Caco-2 (cell line): ENCODE results near the gene FOXS1. TPM values are rescaled to one million over a fixed set of nuclear protein-coding genes. Genes with fewer than 3 reads are reported as not detected.

Experiments
- BruUV-seq: library from RNA; stranded (reverse); fragments of 400-500 nt; replicated peaks from 2 replicates; lab custom pipeline; 2021; lab: Mats Ljungman, UMichigan
- CTCF ChIA-PET: fragments of 300-600 bp; sonication (Branson Sonifier 250); formaldehyde crosslinking; loops from one replicate; lab custom pipeline; 2022; ENCODE audit warnings: antibody characterized with exemption; lab: Charles Lee
- POLR2A ChIA-PET: fragments of 300-600 bp; sonication (Branson Sonifier 250); formaldehyde crosslinking; loops from one replicate; lab custom pipeline; 2022; ENCODE audit warnings: antibody characterized with exemption; lab: Charles Lee
- DNase-seq, 2 experiments: peaks; one replicate each; pipeline versions ENCODE4 v3.0.0 to v3.0.0-alpha.2; 2020 to 2022
- H3K27me3 ChIP-seq: replicated peaks from 2 replicates; pipeline ENCODE4 v1.6.0; 2011; ENCODE audit warnings: low read length; ENCODE audit not compliant: control insufficient read depth, insufficient read depth
- H3K36me3 ChIP-seq: 2 replicates; pipeline ENCODE4 v1.5.1; 2011; ENCODE audit warnings: low read length; ENCODE audit not compliant: control insufficient read depth, insufficient read depth
- H3K4me1 ChIP-seq: fragments of 250-450 bp; sonication (Bioruptor Pico); 2 replicates; pipeline ENCODE4 v1.5.1; 2020; ENCODE audit warnings: mild to moderate bottlenecking
- H3K4me3 ChIP-seq: 2 replicates; pipeline ENCODE4 v1.5.1; 2011; ENCODE audit warnings: low read depth, mild to moderate bottlenecking, control low read depth, low read length
- H3K9me3 ChIP-seq: fragments of 250-450 bp; sonication (Bioruptor Pico); 2 replicates; pipeline ENCODE4 v1.5.1; 2020; ENCODE audit warnings: mild to moderate bottlenecking, moderate library complexity
- H3K27ac Mint-ChIP-seq: one replicate; pipeline ENCODE4 v1.8.0; 2022; ENCODE audit warnings: mixed read lengths; ENCODE audit not compliant: unreplicated experiment
- H3K27me3 Mint-ChIP-seq: one replicate; pipeline ENCODE4 v1.8.0; 2022; ENCODE audit warnings: mixed read lengths; ENCODE audit not compliant: insufficient read depth, unreplicated experiment
- H3K36me3 Mint-ChIP-seq: one replicate; pipeline ENCODE4 v1.8.0; 2022; ENCODE audit warnings: mild to moderate bottlenecking, mixed read lengths; ENCODE audit not compliant: insufficient read depth, unreplicated experiment
- H3K4me1 Mint-ChIP-seq: one replicate; pipeline ENCODE4 v1.8.0; 2022; ENCODE audit warnings: low read depth, mixed read lengths; ENCODE audit not compliant: unreplicated experiment
- H3K4me3 Mint-ChIP-seq: one replicate; pipeline ENCODE4 v1.8.0; 2022; ENCODE audit warnings: mild to moderate bottlenecking, moderate library complexity, mixed read lengths; ENCODE audit not compliant: unreplicated experiment
- H3K9me3 Mint-ChIP-seq: one replicate; pipeline ENCODE4 v1.8.0; 2022; ENCODE audit warnings: mixed read lengths; ENCODE audit not compliant: unreplicated experiment
- intact Hi-C: fragments of 100-400 bp; cut with micrococcal nuclease; formaldehyde crosslinking; loops from one replicate; pipeline ENCODE4 v1.10.0; 2022; ENCODE audit not compliant: unreplicated experiment
- total RNA-seq: library from RNA; stranded (reverse); gene quantifications from 2 replicates; pipeline ENCODE4 v1.2.3, GENCODE V29; 2022
- TF ChIP-seq, protein P1 (sequence below), 2 experiments: fragments of 200-600 bp in 1 of 2; IDR thresholded peaks; 1 replicate in 1 of 2; 2 replicates in 1 of 2; pipeline versions ENCODE4 v1.5.1 to v1.8.0; 2011 to 2022; ENCODE audit warnings: antibody characterized with exemption in 1 of 2, control low read depth in 1 of 2, inconsistent platforms in 1 of 2, low read depth in 1 of 2, low read length in 1 of 2, mild to moderate bottlenecking in 1 of 2, moderate library complexity in 1 of 2; ENCODE audit not compliant: insufficient read depth in 1 of 2, severe bottlenecking in 1 of 2, unreplicated experiment in 1 of 2

Gene FOXS1
- total RNA-seq, 1 experiment from 2014 or later: not detected

DNA sequence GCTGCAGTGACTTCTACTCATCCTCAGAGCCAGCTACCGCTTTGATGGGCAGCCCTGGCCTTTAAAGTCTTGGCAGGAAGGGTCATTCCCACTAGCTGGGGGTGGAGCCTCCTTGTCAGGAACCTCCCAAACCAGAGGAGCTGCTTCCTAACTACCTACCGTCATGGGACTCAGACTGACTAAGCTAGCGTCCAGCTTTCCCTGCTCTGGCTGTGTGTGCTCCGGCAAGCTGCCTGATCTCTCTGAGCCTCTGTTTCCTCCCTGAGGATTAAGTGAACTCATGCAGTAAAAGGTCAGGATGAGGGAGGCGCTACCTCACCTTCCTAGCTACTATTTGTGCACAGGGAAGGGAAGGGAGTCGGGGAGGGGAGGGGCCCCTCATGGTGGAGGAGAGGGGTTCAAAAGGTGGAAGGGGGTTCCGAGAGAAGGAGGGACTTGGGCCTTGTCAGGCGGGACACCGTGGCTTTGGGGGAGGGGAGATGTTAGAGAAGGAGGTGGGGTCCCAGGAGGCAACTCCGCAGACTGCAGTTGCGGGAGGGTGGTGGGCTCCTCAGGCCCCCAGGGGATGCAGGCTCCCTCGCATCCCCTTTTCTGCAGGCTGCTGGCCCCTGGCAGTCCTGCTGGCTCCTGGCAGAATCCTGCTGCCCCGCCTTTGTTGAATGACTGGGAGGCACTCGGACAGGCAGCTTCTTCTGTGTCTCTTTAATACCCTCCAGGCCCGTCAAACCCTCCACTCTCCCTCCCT lies 15.2 kb upstream of the FOXS1 start:
- TF ChIP-seq, protein P1, sequence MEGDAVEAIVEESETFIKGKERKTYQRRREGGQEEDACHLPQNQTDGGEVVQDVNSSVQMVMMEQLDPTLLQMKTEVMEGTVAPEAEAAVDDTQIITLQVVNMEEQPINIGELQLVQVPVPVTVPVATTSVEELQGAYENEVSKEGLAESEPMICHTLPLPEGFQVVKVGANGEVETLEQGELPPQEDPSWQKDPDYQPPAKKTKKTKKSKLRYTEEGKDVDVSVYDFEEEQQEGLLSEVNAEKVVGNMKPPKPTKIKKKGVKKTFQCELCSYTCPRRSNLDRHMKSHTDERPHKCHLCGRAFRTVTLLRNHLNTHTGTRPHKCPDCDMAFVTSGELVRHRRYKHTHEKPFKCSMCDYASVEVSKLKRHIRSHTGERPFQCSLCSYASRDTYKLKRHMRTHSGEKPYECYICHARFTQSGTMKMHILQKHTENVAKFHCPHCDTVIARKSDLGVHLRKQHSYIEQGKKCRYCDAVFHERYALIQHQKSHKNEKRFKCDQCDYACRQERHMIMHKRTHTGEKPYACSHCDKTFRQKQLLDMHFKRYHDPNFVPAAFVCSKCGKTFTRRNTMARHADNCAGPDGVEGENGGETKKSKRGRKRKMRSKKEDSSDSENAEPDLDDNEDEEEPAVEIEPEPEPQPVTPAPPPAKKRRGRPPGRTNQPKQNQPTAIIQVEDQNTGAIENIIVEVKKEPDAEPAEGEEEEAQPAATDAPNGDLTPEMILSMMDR (IDR thresholded peaks at IDR 0.05; ENCODE audit: insufficient read depth in 1 of 2, low read depth in 1 of 2, low read length in 1 of 2, severe bottlenecking in 1 of 2, unreplicated experiment in 1 of 2): no peak
- ChIA-PET CTCF (interaction anchor here (0.5 to 2.6 kb wide), 8 partner anchors 9 to 170 kb away, joined by 4 to 15 read pairs (median 4); partner anchors contain the start of gene PDRG1), POLR2A (interaction anchor here (0.6 kb wide), 1 partner anchor 374 kb away, joined by 6 read pairs; no protein-coding TSS in a partner anchor)
- H3K27ac Mint-ChIP-seq: no peak overlapping the region
- peaks cover 7% of the 10 kb centered on the region for H3K27me3 Mint-ChIP-seq
- H3K36me3 ChIP-seq: no peaks in the 10 kb centered on the region
- peak overlapping the region; percentile 78 for H3K4me3 Mint-ChIP-seq
- no TSS peak for BruUV-seq
- H3K36me3 Mint-ChIP-seq: peaks cover 6% of the 10 kb centered on the region
- peaks cover 16% of the 10 kb centered on the region for H3K4me1 ChIP-seq
- intact Hi-C loops: loop anchor here (1.0 to 2.0 kb wide), 3 partner anchors 10 to 92 kb away; partner anchors contain the start of genes DUSP15, PDRG1 and TTLL9
- peaks cover 8% of the 10 kb centered on the region for H3K4me1 Mint-ChIP-seq
- H3K4me3 ChIP-seq: peak overlapping the region; percentile 75
- H3K9me3 ChIP-seq: no peaks in the 10 kb centered on the region
- no peaks in the 10 kb centered on the region for H3K27me3 ChIP-seq
- DNase-seq: peak; percentile 66 to 77
- H3K9me3 Mint-ChIP-seq: no peaks in the 10 kb centered on the region

DNA sequence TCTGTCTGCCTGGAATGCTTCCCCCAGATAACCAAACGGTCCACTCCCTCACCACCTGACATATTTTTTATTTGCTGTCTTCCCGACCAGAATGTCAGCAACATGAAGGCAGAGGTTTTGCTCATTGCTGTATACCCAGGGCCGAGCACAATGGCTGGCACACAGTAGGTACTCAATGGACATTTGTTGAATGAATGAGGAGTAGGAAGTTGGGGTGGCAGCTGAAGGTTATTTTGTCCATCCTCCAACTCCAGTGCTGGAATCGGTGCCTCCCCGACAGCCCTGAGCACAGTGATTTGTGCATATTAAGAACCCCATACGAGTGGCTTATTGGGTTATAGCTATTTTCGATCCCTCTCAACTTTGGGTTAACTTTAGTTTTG lies 14.6 kb upstream of the FOXS1 start:
- peaks cover 8% of the 10 kb centered on the region for H3K4me1 Mint-ChIP-seq
- CTCF ChIA-PET: interaction anchor here (0.5 to 2.6 kb wide), 8 partner anchors 9 to 171 kb away, joined by 4 to 15 read pairs (median 4); partner anchors contain the start of gene PDRG1
- TSS peak; percentile 13 for BruUV-seq
- TF ChIP-seq, protein P1 (IDR thresholded peaks at IDR 0.05; ENCODE audit: insufficient read depth in 1 of 2, low read depth in 1 of 2, low read length in 1 of 2, severe bottlenecking in 1 of 2, unreplicated experiment in 1 of 2): no peak
- peak overlapping the region; percentile 78 for H3K4me3 Mint-ChIP-seq
- Histone ChIP-seq H3K4me1 (peaks cover 16% of the 10 kb centered on the region), H3K36me3 (no peaks in the 10 kb centered on the region), H3K27me3 (no peaks in the 10 kb centered on the region), H3K9me3 (no peaks in the 10 kb centered on the region), H3K4me3 (no peak overlapping the region)
- H3K9me3 Mint-ChIP-seq: no peaks in the 10 kb centered on the region
- no peak for DNase-seq
- intact Hi-C loops: loop anchor here (2.0 kb wide), 1 partner anchor 93 kb away; the partner anchor contains the start of gene PDRG1
- H3K36me3 Mint-ChIP-seq: peaks cover 6% of the 10 kb centered on the region
- no peak overlapping the region for H3K27ac Mint-ChIP-seq
- peaks cover 7% of the 10 kb centered on the region for H3K27me3 Mint-ChIP-seq
- POLR2A ChIA-PET: interaction anchor here (0.6 kb wide), 1 partner anchor 374 kb away, joined by 6 read pairs; no protein-coding TSS in a partner anchor

DNA sequence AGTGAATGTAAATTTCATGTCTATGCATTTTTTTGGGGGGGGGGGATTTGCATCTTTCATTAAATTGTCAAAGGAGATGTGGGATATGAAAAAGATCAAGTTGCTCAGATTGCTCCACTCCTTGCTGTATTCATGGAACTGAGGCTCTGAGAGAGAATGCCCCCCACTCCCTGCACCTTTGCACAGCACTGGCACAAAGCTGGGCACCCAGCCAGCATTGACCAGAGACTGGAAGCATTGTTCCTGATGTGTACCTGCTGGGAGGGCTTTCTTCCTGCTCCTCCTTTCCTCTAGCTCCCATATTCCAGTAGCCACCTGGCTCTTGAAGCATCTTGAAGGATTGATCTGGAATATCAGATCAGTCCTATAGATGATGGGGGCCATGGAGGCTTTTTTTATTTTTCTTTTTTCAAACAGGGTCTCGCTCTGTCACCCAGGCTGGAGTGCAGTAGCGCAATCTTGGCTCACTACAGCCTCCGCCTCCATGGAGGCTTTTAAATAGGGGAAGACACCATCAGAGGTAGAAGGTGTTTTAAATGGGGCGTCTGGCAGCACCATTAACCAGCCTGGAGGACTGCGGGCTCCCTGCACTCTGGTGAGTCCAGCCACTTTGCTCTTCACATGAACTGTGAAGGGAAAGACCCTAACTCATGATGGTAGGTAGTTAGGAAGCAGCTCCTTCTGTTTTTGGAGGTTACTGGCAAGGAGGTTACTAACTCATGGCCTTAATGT lies 14.0 kb upstream of the FOXS1 start:
- intact Hi-C loops: no loop called here
- Histone ChIP-seq H3K36me3 (no peaks in the 10 kb centered on the region), H3K9me3 (no peaks in the 10 kb centered on the region), H3K27me3 (no peaks in the 10 kb centered on the region), H3K4me3 (no peak overlapping the region), H3K4me1 (peaks cover 16% of the 10 kb centered on the region)
- H3K4me1 Mint-ChIP-seq: peaks cover 8% of the 10 kb centered on the region
- ChIA-PET POLR2A (interaction anchor here (0.6 kb wide), 2 partner anchors 233 to 373 kb away, joined by 6 to 7 read pairs; no protein-coding TSS in a partner anchor), CTCF (interaction anchor here (0.8 to 2.6 kb wide), 3 partner anchors 13 to 158 kb away, joined by 12 to 15 read pairs (median 12); partner anchors contain the start of gene PDRG1)
- H3K27me3 Mint-ChIP-seq: peaks cover 7% of the 10 kb centered on the region
- peaks cover 6% of the 10 kb centered on the region for H3K36me3 Mint-ChIP-seq
- BruUV-seq: no TSS peak
- TF ChIP-seq, protein P1 (IDR thresholded peaks at IDR 0.05; ENCODE audit: insufficient read depth in 1 of 2, low read depth in 1 of 2, low read length in 1 of 2, severe bottlenecking in 1 of 2, unreplicated experiment in 1 of 2): no peak
- DNase-seq: peak in 1 of 2 experiments; percentile 30
- H3K4me3 Mint-ChIP-seq: peak overlapping the region; percentile 78
- no peaks in the 10 kb centered on the region for H3K9me3 Mint-ChIP-seq
- no peak overlapping the region for H3K27ac Mint-ChIP-seq
